SK-N-DZ (cell line): ENCODE data around the gene C5AR1.
"Not testable (repeated sequence)": the region's sequence is repeated elsewhere in the genome, so short reads cannot be mapped to it uniquely, and the experiment has no call there.

Source experiments
- DNase-seq: peaks from one replicate; pipeline ENCODE4 v3.0.0-alpha.2; 2015; ENCODE audit warnings: low spot score

The C5AR1 gene

DNA sequence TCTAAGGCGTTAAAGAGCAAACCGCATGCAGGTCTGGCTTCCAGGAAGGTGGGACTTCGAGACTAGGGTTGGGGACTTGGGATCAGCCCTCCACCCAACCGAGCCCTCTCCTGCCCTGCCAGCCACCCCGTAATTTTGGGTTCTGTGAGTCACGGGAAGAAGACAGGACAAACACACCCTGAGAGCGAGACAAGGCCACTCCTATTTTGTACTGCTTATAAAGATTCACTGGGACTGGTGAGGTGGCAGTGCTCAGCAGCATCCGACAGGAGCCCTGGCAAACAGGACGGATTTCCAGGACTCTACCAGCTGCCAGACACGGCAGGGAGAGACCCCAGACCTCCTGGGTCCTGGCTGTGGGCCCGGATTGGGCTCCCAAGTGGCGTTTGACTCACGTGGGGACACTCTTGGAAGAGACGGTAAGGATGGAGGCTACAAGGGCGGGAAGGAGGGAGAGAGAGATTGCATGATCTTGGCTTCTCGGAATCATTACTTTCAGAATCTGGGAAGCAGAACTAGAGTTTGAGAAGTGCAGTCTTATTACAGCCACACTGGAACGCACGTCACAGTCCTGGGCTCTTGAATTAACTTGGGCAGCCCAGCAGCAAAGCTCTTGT lies 22.4 kb downstream of the C5AR1 start, which contains the start of gene C5AR2:
TSS of gene C5AR2 (plus strand) at position 245 of the 617 bp plus-strand sequence. CDS start 8,625 bp downstream, outside the sequence.
- DNase-seq: no peak

DNA sequence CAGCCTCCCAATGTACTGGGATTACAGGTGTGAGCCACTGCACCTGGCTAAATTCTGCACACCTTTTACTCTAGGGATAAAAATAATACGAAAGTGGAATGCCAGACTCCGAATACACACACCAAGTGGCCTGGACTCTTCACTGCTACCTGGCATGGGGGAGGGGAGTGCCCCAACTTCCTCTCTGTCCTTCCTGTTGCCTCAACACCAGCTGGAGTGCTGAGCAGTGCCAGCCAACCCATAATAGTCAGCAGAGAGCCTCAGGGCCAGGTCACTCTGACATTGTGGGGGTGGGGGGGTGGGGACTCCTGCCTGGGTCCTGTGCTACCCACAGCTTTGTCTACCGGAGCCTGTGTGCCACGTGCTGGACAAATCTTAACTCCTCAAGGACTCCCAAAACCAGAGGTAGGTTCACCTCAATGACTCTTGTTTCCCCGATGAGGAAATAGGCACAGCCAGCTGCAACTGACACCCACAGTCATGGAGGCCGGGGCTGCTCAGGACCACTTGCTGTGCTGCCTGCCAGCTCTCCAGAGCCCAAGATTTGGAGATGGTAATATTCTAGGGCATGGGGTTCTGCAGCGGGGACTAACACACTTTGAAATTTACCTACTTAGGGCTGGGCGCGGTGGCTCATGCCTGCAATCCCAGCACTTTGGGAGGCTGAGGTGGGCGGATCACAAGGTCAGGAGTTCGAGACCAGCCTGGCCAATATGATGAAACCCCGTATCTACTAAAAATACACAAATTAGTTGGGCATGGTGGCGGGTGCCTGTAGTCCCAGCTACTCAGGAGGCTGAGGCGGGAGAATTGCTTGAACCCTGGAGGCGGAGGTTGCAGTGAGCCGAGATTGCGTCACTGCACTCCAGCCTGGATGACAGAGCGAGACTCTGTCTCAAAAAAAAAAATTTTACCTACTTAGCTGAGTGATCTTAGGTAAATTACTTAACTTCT lies 27.4 kb downstream of the C5AR1 start:
- DNase-seq: not testable (repeated sequence)

DNA sequence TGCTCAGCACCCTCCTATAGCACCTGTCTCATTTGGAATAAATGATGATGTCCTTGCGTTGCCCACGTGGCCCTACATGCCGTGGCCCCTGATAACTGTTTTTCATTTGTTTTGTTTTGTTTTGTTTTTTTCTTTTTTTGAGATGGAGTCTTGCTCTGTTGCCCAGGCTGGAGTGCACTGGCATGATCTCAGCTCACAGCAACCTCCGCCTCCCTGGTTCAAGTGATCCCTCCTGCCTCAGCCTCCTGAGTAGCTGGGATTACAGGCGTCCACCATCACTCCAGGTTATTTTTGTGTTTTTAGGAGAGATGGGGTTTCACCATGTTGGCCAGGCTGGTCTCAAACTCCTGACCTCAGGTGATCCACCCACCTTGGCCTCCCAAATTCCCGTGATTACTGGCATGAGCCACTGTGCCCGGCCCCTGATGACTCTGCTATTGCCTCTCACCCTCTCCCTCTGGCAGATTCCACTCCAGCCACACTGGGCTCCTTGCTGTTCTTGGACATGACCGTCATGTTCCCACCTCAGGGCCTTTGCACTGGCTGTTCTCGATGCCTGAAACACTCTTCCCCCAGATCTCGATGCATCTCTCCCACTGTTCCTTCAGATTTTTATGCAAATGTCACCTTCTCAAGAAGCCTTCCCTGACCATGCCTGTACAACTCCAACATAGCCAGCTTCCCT lies 29.7 kb downstream of the C5AR1 start:
- DNase-seq: no peak

DNA sequence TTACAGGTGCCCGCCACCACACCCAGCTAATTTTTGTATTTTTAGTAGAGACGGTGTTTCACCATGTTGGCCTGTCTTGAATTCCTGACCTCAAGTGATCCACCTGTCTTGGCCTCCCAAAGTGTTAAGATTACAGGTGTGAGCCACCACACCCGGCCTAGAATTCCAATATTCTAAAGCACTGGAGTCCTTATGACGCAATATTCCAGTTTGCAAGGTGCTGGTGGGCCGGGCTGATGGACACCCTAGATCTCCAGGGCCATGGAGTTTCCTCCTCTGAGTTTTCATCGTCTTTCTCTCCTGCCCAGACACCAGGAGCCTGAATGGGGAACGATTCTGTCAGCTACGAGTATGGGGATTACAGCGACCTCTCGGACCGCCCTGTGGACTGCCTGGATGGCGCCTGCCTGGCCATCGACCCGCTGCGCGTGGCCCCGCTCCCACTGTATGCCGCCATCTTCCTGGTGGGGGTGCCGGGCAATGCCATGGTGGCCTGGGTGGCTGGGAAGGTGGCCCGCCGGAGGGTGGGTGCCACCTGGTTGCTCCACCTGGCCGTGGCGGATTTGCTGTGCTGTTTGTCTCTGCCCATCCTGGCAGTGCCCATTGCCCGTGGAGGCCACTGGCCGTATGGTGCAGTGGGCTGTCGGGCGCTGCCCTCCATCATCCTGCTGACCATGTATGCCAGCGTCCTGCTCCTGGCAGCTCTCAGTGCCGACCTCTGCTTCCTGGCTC lies 31.0 kb downstream of the C5AR1 start:
- DNase-seq: no peak

DNA sequence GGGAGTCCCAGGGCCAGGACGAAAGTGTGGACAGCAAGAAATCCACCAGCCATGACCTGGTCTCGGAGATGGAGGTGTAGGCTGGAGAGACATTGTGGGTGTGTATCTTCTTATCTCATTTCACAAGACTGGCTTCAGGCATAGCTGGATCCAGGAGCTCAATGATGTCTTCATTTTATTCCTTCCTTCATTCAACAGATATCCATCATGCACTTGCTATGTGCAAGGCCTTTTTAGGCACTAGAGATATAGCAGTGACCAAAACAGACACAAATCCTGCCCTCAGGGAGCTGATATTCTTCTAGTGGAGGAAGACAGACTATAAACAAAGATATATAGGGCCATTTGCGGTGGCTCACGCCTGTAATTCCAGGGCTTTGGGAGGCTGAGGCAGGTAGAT lies 32.1 kb downstream of the C5AR1 start:
- no peak for DNase-seq

DNA sequence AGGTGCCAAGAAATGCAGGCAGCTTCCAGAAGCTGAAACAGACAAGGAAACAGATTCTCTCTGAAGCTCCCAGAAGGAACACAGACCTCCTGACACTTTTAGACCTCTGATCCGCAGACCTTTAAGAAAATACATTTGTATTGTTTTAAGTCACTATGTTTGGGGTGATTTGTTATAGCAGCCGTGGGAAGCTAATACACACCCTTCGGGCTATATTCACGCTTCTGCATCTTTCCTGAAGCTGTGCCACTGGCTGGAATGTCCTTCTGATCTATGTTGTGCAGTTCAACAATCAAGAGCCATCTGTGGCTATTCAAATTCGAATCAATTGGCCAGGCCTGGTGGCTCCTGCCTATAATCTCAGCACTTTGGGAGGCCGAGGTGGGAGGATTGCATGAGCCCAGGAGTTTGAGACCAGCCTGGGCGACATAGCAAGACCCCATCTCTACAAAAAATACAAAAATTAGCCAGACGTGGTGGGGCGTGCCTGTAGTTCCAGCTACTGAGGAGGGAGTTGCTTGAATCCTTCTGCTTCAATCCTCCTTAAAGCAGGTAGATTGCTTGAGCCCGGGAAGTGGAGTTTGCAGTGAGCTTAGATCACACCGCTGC lies 33.6 kb downstream of the C5AR1 start:
- no peak for DNase-seq

DNA sequence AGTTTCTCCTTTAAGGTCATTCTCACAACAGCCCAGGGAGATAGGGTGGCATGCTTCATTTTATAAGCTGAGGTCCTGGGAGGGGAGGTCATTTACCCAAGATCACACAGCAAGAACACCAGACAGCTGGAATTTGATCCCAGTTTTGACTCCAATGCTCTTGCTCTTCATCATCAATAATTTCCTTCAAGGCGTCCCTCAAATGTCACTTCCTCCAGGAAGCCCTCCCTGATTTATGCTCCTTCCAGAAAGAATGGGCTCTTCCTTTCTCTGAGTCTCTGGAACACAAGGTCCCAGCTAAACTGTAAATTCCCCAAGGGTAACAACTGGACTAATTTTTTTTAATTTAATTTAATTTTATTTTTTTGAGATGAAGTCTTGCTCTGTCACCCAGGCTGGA lies 34.8 kb downstream of the C5AR1 start:
- DNase-seq: no peak

DNA sequence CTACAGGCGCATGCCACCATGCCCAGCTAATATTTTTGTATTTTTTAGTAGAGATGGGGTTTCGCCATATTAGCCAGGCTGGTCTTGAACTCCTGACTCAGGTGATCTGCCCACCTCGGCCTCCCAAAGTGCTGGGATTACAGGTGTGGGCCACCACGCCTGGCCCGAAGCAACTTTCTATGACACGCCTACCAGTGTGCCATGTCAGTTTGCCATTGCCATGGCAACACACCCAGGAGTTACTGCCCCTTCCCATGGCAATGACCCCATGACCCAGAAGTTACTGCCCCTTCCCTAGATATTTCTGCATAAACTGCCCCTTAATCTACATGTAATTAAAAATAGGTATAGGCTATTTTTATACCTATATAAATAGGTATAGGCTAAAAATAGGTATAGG lies 36.4 kb downstream of the C5AR1 start:
- DNase-seq: not testable (repeated sequence)

DNA sequence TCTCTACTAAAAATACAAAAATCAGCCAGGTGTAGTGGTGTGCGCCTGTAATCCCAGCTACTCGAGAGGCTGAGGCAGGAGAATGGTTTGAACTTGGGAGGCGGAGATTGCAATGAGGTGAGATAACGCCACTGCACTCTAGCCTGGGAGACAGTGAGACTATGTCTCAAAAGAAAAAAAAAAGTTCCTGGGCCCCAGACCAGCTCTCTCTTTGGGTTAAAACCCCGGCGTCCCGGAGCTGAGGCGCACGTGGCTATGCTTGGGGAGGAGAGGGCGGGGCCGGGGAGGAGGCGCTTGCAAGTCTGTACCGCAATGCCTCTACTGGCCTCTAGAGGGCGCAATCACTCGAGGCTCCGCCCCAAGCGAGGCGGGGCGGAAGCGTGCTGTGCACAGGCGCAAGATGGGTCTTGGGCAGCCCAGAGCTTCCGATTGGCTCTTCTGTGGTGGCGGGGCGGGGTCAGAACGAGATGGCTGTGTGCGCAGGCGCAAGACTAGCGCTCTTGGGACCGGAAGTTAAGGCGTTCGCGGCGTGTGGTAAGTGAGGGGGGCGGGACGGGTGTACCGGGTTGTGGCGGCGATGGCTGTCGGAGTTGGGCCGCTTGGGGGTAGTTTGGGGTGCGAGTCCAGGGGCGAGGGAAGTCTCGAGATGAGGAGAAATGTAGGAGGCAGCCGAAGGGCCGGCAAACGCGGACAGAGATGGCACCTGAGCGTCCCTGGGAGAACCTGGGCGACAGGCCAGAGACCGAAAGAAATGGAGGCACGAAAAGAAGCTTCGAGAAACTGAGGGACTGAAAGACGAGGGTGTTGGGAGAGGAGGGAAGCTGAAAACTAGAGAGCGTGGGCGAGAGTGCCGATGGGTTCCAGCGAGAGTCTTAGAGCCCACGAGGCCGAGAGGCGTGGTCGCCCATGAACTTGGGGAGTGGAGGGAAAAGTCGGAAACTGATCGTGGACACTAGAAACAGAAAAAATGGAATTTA lies 39.4 kb downstream of the C5AR1 start, which contains the start of gene DHX34:
TSS of gene DHX34 (plus strand) at position 497 of the 977 bp plus-strand sequence. CDS start 3,716 bp downstream, outside the sequence.
- DNase-seq: peak; percentile 94

DNA sequence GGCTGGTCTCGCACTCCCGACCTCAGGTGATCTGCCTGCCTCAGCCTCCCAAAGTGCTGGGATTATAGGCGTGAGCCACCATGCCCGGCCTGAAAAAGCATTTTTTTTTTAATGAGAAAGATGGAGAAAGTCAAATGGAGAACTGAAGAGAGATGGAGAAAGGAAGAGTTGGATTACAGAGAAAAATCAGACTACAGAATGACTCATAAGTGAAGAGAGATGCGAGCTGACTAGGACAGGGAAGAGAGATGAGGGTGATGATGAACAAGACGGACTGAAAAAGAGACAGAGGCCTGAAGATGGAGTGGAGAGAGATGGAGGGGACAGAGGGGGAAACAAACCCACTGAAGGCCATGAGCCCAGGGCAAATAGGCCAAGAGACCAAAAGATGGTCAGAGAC lies 41.0 kb downstream of the C5AR1 start:
- DNase-seq: no peak

DNA sequence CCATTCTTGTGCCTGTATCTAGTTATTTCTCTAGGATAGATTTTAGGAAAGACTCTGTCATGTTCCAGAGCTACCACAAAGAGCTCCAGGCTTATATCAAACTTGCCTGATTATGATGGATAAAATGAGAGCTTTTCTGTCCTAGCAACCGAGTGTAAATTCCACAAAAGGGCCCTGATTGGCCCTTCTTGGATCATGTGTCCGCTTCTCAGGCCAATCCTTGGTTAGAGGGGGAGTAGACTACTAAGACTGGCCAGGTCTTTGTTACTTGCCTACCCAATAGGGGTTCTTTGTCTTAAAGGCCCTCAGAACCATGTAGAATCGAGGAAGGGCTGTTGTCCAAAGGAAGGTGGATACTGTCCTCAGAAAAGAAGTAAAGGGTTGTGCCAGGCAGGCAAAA lies 41.9 kb downstream of the C5AR1 start:
- DNase-seq: no peak

DNA sequence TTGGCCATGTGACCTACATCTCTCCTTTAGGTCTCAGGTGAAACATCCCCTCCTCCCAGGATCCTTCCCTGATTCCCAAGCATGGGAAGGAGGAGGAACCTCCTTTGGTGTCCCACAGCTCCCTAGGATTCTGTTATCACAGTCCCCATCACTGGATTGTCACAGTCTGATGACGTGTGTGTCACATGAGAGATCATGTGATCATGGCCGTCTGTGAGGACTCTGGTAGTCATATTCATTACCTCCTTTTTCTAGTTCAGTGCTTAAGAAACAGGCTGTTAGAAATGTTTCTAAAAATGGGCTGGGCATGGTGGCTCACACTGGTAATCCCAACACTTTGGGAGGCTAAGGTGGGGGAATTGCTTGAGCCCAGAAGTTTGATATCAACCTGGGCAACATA lies 42.4 kb downstream of the C5AR1 start:
- DNase-seq: no peak

DNA sequence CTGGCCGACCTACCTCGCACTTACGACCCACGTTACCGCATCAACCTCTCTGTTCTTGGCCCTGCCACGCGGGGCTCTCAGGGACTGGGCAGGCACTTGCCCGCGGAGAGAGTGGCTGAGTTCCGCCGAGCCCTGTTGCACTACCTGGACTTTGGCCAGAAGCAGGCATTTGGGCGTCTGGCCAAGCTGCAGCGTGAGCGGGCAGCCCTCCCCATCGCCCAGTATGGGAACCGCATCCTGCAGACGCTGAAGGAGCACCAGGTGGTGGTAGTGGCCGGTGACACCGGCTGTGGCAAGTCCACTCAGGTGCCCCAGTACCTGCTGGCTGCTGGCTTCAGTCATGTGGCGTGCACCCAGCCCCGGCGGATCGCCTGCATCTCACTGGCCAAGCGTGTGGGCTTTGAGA lies 43.6 kb downstream of the C5AR1 start:
- DNase-seq: no peak

DNA sequence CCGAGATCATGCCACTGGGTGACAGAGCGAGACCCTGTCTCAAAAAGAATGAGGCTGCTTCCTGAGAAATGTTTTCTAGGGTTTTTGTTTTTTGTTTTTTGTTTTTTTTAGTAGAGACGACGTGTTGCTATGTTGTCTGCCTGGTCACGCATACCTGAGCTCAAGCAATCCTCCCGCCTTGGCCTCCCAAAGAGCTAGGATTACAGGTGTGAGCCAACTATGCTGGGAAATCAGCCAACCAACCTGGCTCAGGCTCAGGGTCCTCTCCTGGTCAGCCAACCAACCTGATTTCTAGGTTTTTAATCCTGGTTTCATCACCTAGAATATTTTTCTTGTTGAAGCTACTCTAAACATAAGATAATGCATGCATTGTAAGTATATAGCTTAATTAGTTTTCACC lies 47.2 kb downstream of the C5AR1 start:
- no peak for DNase-seq

DNA sequence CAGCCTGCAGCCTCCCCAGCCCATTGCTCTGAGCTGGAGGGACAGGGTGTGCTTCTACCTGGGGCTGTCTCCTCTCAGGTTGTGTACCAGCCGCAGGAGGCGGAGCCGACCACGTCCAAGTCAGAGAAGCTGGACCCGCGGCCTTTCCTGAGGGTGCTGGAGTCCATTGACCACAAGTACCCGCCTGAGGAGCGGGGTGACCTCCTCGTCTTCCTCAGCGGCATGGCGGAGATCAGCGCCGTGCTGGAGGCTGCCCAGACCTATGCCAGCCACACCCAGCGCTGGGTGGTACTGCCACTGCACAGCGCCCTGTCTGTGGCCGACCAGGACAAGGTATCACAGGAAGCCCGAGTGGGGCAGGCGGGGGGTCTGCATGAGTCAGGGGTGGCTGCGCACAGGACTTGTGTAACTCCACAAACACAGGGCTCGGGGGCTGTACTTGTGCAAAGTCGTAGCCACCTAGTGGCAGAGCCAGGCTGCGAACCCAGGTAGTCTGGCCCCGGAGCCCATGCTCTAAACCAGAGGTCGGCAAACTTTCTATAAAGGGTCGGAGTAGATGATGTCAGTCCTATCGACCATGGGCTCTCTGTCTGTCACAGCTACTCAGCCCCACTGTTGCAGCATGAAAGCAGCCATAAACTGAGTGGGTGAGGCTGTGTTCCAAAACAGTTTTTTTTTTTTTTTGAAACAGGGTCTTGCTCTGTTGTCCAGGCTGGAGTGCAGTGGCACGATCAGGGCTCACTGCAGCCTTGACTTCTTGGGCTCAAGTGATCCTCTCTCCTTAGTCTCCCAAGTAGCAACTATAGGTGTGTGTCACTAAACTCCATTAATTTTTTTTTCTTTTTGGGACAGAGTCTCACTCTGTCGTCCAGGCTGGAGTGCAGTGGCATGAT lies 48.4 kb downstream of the C5AR1 start:
- no peak for DNase-seq

DNA sequence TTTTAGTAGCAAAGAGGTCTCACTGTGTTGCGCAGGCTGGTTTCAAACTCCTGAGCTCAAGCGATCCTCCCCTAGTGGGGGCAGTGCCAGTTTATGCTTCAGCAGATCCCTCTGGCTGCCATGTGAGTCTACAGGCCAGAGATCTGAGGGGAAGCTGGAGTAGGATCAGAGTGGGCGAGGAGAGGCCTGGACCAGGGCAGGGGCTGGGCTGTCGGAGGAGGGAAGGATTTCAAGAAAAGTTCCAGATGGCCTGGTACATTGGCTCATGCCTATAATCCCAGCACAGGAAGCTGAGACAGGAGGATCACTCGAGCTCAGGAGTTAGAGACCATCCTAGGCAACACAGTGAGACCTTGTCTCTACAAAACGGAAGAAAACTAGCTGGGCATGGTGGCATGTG lies 49.3 kb downstream of the C5AR1 start:
- no peak for DNase-seq

DNA sequence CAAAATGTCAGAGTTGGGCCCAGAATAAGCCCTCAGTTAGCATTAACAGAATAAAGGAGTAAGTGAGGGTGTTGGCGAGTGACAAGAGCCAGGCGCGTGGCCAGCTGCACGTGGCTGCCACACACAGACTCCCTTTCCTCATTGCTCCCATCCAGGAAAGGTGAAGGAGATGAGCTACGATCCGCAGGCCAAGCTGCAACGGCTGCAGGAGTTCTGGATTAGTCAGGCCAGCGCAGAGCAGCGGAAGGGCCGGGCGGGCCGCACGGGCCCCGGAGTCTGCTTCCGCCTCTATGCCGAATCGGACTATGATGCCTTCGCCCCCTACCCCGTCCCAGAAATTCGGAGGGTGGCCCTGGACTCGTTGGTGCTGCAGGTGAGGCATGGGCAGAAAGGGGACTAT lies 52.7 kb downstream of the C5AR1 start:
- no peak for DNase-seq

DNA sequence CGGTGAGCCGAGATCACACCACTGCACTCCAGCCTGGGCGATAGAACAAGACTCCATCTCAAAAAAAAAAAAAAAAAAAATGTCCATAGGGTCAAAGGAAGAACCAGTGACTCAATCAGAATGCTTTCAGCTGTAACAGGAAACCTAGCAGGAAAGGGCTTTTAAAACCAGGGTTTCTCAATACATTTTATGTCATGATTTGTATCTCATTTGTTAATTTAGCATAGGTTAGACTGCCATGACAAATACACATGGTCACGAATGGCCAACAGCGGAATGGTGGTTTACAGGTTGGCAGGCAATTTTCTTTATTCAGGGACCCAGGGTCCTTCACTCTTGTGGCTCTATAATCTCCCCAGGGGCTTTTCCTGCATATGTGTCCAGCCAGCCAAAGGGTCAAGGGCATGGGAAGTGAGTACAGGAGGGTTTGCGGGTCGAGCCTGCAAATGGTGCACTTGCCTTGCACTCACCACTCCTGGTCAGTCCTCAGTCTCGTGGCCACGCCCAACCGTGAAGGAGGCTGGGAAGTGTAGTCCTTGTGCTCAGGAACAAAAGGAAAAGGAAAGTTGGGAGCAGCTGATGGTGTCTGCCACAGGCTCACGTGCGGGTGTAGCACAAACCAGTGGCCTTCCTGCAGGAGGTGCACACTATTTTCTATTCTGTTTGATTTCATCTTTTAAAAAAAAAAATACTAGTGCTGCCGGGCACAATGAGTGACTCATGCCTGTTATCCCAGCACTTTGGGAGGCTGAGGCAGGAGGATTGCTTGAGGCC lies 54.3 kb downstream of the C5AR1 start:
- no peak for DNase-seq
